ENCODE results near the gene MAGEC1. TPM values are rescaled to one million over a fixed set of nuclear protein-coding genes. Genes with fewer than 3 reads are reported as not detected.

The MAGEC1 gene
- total and polyA plus RNA-seq, 12 donors: not detected

GRCh38 chrX:141917801-141918200 is 14.1 kb downstream of the MAGEC1 start:
- H3K4me1 ChIP-seq (replicated peaks in 1 of 2): no peaks in the 10 kb centered on the region
- 35 to 56% (median 48%) methylated on average over 3 of the region's 3 CpGs for WGBS, 4 donors
- no peak for DNase-seq
- H3K9me3 ChIP-seq (replicated peaks in 1 of 3): no peaks in the 10 kb centered on the region
- H3K27ac ChIP-seq: no peak overlapping the region
- TF ChIP-seq POLR2A (IDR thresholded peaks at IDR 0.05) (no peak), CTCF (IDR thresholded peaks at IDR 0.05) (no peak)
- no peaks in the 10 kb centered on the region for H3K27me3 ChIP-seq
- intact Hi-C loops (cut with DNase I): no loop called here
- no peaks in the 10 kb centered on the region for H3K36me3 ChIP-seq (replicated peaks in 1 of 2)
- no peak overlapping the region for H3K4me3 ChIP-seq

DNA sequence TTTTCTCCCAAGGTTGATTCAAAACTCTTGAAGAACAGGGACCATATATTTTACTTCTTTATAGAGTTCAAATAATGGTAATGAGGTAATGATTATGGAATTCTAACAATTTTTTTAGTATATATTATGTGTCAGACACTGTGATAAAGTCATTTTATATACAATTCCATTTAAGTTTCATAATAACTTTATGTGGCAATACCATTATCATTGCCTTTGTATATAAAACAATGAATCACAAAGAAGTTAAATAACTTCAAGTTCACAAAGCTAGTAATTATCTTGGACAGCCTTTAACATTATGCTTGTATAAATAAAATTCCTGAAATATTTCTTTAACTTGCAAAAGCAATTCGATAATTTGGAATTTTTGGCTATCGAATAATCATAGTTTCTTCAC is 20.6 kb downstream of the MAGEC1 start:
- H3K36me3 ChIP-seq (replicated peaks in 1 of 2): no peaks in the 10 kb centered on the region
- no peak overlapping the region for H3K27ac ChIP-seq
- 57 to 76% (median 70%) methylated on average over 2 of the region's 2 CpGs for WGBS, 4 donors
- DNase-seq: no peak
- TF ChIP-seq POLR2A (IDR thresholded peaks at IDR 0.05): no peak
- TF ChIP-seq CTCF (IDR thresholded peaks at IDR 0.05): no peak
- H3K9me3 ChIP-seq (replicated peaks in 1 of 3): no peaks in the 10 kb centered on the region
- no peak overlapping the region for H3K4me3 ChIP-seq
- no peaks in the 10 kb centered on the region for H3K4me1 ChIP-seq (replicated peaks in 1 of 2)
- intact Hi-C loops (cut with DNase I): no loop called here
- no peaks in the 10 kb centered on the region for H3K27me3 ChIP-seq

DNA sequence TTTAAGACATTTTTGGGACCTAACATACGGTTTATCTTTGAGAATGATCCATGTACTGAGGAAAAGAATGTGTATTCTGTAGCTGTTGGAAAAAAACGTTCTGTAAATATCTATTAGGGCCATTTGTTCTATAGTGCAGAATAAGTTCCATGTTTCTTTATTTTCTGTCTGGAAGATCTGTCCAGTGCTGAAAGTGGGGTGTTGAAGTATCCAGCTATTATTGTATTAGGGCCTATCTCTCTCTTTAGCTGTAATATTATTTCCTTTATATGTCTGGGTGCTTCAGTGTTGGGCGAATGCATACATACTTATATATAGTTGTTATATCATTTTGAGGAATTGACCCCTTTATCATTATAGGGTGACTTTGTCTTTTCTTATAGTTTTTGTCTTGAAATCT is 24.7 kb downstream of the MAGEC1 start:
- H3K27ac ChIP-seq: no peak overlapping the region
- no peaks in the 10 kb centered on the region for H3K36me3 ChIP-seq (replicated peaks in 1 of 2)
- no peaks in the 10 kb centered on the region for H3K9me3 ChIP-seq (replicated peaks in 1 of 3)
- no peaks in the 10 kb centered on the region for H3K4me1 ChIP-seq (replicated peaks in 1 of 2)
- no peak for DNase-seq
- H3K4me3 ChIP-seq: no peak overlapping the region
- 38 to 46% (median 44%) methylated on average over 3 of the region's 3 CpGs for WGBS, 4 donors
- TF ChIP-seq POLR2A (IDR thresholded peaks at IDR 0.05): no peak
- no peak for TF ChIP-seq CTCF (IDR thresholded peaks at IDR 0.05)
- intact Hi-C loops (cut with DNase I): no loop called here
- H3K27me3 ChIP-seq: no peaks in the 10 kb centered on the region

DNA sequence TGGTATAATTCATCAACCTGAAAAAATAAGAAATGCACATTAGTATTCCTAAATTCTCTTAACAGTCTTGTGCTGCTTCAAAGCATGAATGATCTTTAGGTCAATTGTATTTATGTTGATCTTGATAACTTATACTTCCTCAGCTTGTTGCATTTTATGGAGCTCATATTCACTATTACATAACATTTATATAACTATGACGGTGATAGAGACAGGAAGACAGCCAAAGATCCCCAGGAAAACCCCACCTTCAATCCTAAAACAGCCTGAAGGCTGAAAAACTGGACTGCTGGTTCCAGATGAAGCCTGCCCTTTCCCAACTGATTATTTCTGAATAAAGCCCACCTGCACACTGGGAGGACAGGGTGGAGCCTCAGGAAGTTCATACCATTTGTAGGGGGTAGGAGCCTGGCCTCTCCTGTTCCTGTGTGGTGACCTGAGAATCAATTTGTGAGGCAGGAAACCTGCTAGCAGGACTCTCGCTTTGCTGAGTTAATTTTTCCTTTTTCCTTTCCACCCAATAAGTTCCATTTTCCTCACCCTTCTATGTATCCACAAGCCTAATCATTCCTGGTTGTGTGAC is 30.5 kb downstream of the MAGEC1 start:
- no peaks in the 10 kb centered on the region for H3K36me3 ChIP-seq (replicated peaks in 1 of 2)
- no peak overlapping the region for H3K4me3 ChIP-seq
- no peak overlapping the region for H3K27ac ChIP-seq
- intact Hi-C loops (cut with DNase I): no loop called here
- H3K27me3 ChIP-seq: no peaks in the 10 kb centered on the region
- WGBS, 4 donors: 50 to 68% (median 57%) methylated on average over 2 of the region's 2 CpGs
- DNase-seq: no peak
- no peak for TF ChIP-seq CTCF (IDR thresholded peaks at IDR 0.05)
- no peak for TF ChIP-seq POLR2A (IDR thresholded peaks at IDR 0.05)
- no peaks in the 10 kb centered on the region for H3K9me3 ChIP-seq (replicated peaks in 1 of 3)
- H3K4me1 ChIP-seq (replicated peaks in 1 of 2): no peaks in the 10 kb centered on the region

Data from adrenal gland (tissue), 12 donors.